K562 (cell line): Measurements from ENCODE around the gene SART1. TPM values are rescaled to one million over a fixed set of nuclear protein-coding genes. Genes with fewer than 3 reads are reported as not detected.
A peak's percentile ranks its signal among the peaks of the same experiment; 100 is the strongest.

Source experiments
- CBFA2T3 ChIP-seq: fragments of 450-650 bp; IDR thresholded peaks from 2 replicates; pipeline ENCODE4 v1.6.1; 2017
- ETV1 ChIP-seq: fragments of 450-650 bp; conservative IDR thresholded peaks from 2 replicates; pipeline ENCODE4 v1.6.1; 2016; ENCODE audit warnings: missing genetic modification characterization, control low read depth, low read depth, missing compliant biosample characterization
- FOXM1 ChIP-seq, 2 experiments: fragments of 450-650 bp in 1 of 2; sonication (generic) in 1 of 2; formaldehyde crosslinking in 1 of 2; IDR thresholded peaks; 2 replicates each; pipeline versions ENCODE4 v1.6.1 to v1.9.0; 2017 to 2022; ENCODE audit warnings: low read depth in 2 of 2, mild to moderate bottlenecking in 2 of 2, missing genetic modification reagents in 1 of 2, moderate library complexity in 1 of 2
- FUS ChIP-seq: fragments of 200-400 bp; formaldehyde crosslinking; optimal IDR thresholded peaks from 2 replicates; pipeline ENCODE3; 2017; ENCODE audit warnings: low read depth, low read length
- IFI16 ChIP-seq: fragments of 250-450 bp; sonication (Bioruptor Pico); IDR thresholded peaks from 2 replicates; pipeline ENCODE4 v2.1.2; 2022; ENCODE audit warnings: mild to moderate bottlenecking, inconsistent platforms
- MED1 ChIP-seq: sonication (generic); formaldehyde crosslinking; IDR thresholded peaks from 2 replicates; pipeline ENCODE4 v1.8.1; 2023; ENCODE audit warnings: missing genetic modification reagents, borderline replicate concordance
- NFIC ChIP-seq: fragments of 450-650 bp; IDR thresholded peaks from 2 replicates; pipeline ENCODE4 v1.6.1; 2017; ENCODE audit warnings: mild to moderate bottlenecking, inconsistent platforms
- NKRF ChIP-seq: fragments of 450-650 bp; IDR thresholded peaks from 2 replicates; pipeline ENCODE4 v1.6.1; 2016; ENCODE audit warnings: borderline replicate concordance
- NONO ChIP-seq, 2 experiments: fragments of 200-400 bp in 1 of 2; fragments of 450-650 bp in 1 of 2; formaldehyde crosslinking in 1 of 2; IDR thresholded peaks; 2 replicates each; pipeline ENCODE4 v1.6.1; 2017; ENCODE audit warnings: low read depth in 2 of 2, mild to moderate bottlenecking in 2 of 2, moderate library complexity in 2 of 2, low read length in 1 of 2
- RFX5 ChIP-seq: IDR thresholded peaks from 2 replicates; pipeline ENCODE4 v1.6.1; 2011; ENCODE audit warnings: low read depth, mild to moderate bottlenecking, improper control_type of control experiment, low read length
- TAF15 ChIP-seq: fragments of 200-400 bp; formaldehyde crosslinking; IDR thresholded peaks from 2 replicates; pipeline ENCODE4 v1.6.1; 2017; ENCODE audit warnings: mild to moderate bottlenecking, low read depth, low read length, moderate library complexity
- TARDBP ChIP-seq: fragments of 450-650 bp; IDR thresholded peaks from 2 replicates; pipeline ENCODE4 v1.6.1; 2016
- TCF3 ChIP-seq: sonication (generic); formaldehyde crosslinking; IDR thresholded peaks from 2 replicates; pipeline ENCODE4 v1.4.0; 2020; ENCODE audit warnings: mild to moderate bottlenecking, missing genetic modification reagents
- U2AF1 ChIP-seq: fragments of 200-400 bp; formaldehyde crosslinking; optimal IDR thresholded peaks from 2 replicates; pipeline ENCODE3; 2017; ENCODE audit warnings: mild to moderate bottlenecking, low read depth, low read length, moderate library complexity
- ZFP30 ChIP-seq: fragments of 250-450 bp; sonication (Bioruptor Pico); IDR thresholded peaks from 2 replicates; pipeline ENCODE4 v1.8.0; 2022; ENCODE audit warnings: moderate library complexity, mild to moderate bottlenecking, inconsistent platforms, borderline replicate concordance
- ZSCAN32 ChIP-seq: fragments of 450-650 bp; formaldehyde crosslinking; IDR thresholded peaks from 2 replicates; pipeline ENCODE4 v1.4.0; 2020; ENCODE audit warnings: mild to moderate bottlenecking, moderate library complexity
- polyA plus RNA-seq, 8 experiments: library from polyadenylated mRNA; depleted of rRNA in 4 of 8; stranded (reverse) in 5 of 8; unstranded in 3 of 8; fragments of >200 nt; fragmentation: Nextera tagmentation in 2 of 8; fragmentation: Illumina TruSeq in 1 of 8; extraction: Ambion mirVana in 2 of 8; extraction: Trizol in 1 of 8; gene quantifications; 2 replicates each; pipeline versions ENCODE4 v1.2.1 to v1.2.3, GENCODE V29; 2011 to 2014; ENCODE audit warnings: inconsistent platforms in 1 of 8, missing spikeins in 1 of 8
- total RNA-seq, 7 experiments: library from RNA; depleted of rRNA in 6 of 7; stranded (reverse); fragments of >200 nt in 6 of 7; fragmentation: Illumina TruSeq in 2 of 7; extraction: Trizol in 2 of 7; gene quantifications; 2 replicates each; pipeline versions ENCODE4 v1.2.1 to v1.2.3, GENCODE V29; 2011 to 2021; ENCODE audit warnings: low replicate concordance in 1 of 7
- TF ChIP-seq, protein P1 (sequence below): fragments of 450-650 bp; IDR thresholded peaks from 2 replicates; pipeline ENCODE4 v1.6.1; 2017; ENCODE audit warnings: mild to moderate bottlenecking, moderate library complexity
- TF ChIP-seq, protein P2 (sequence below): fragments of 200-800 bp; sonication (Bioruptor generic); IDR thresholded peaks from 2 replicates; pipeline ENCODE4 v1.6.1; 2017; ENCODE audit warnings: missing genetic modification characterization, missing compliant biosample characterization

The SART1 gene
- total and polyA plus RNA-seq, 9 of the 15 experiments (the other 6 are each of a cell fraction or from before 2014, with no cell fraction given), result 4.8 to 84.1 (median 31.7) TPM

GRCh38 chr11:65961267-65962140 lies at the start of gene SART1 (continued):
- TF ChIP-seq IFI16 (no peak), NONO (IDR thresholded peaks at IDR 0.05; ENCODE audit: low read depth in 2 of 2, low read length in 1 of 2) (peak; percentile 33 to 62; a peak in 3 of 4 replicates), ZFP30 (no peak), RFX5 (no peak; the same call in 1 of the 2 replicates), ZSCAN32 (0 out of 2 replicates have a peak, but pooled peaks have one; percentile 41), CBFA2T3 (no peak), NFIC (peak; percentile 7; the same call in 1 of the 2 replicates), TARDBP (no peak), NKRF (peak; percentile 68; the same call in 1 of the 2 replicates), TAF15 (no peak), TCF3 (CRISPR knock-in tag) (no peak), ETV1 (tag) (0 out of 2 replicates have a peak, but pooled peaks have one; percentile 37), FOXM1 (IDR thresholded peaks at IDR 0.05; ENCODE audit: low read depth) (no peak), FOXM1 (CRISPR knock-in tag; IDR thresholded peaks at IDR 0.05; ENCODE audit: low read depth) (0 out of 2 replicates have a peak, but pooled peaks have one; percentile 52), U2AF1 (peak; percentile 73), FUS (peak; percentile 53), MED1 (CRISPR knock-in tag) (no peak)
- TF ChIP-seq, protein P1, sequence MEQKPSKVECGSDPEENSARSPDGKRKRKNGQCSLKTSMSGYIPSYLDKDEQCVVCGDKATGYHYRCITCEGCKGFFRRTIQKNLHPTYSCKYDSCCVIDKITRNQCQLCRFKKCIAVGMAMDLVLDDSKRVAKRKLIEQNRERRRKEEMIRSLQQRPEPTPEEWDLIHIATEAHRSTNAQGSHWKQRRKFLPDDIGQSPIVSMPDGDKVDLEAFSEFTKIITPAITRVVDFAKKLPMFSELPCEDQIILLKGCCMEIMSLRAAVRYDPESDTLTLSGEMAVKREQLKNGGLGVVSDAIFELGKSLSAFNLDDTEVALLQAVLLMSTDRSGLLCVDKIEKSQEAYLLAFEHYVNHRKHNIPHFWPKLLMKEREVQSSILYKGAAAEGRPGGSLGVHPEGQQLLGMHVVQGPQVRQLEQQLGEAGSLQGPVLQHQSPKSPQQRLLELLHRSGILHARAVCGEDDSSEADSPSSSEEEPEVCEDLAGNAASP, result no peak
- TF ChIP-seq, protein P2, sequence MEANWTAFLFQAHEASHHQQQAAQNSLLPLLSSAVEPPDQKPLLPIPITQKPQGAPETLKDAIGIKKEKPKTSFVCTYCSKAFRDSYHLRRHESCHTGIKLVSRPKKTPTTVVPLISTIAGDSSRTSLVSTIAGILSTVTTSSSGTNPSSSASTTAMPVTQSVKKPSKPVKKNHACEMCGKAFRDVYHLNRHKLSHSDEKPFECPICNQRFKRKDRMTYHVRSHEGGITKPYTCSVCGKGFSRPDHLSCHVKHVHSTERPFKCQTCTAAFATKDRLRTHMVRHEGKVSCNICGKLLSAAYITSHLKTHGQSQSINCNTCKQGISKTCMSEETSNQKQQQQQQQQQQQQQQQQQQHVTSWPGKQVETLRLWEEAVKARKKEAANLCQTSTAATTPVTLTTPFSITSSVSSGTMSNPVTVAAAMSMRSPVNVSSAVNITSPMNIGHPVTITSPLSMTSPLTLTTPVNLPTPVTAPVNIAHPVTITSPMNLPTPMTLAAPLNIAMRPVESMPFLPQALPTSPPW (CRISPR knock-in tag), result peak; percentile 35; the same call in 1 of the 2 replicates
